Mesothelial cell of epicardium (in vitro differentiated cells): ENCODE results near the gene MEGF11. TPM values are rescaled to one million over a fixed set of nuclear protein-coding genes. Genes with fewer than 3 reads are reported as not detected.
A peak's percentile ranks its signal among the peaks of the same experiment; 100 is the strongest.

Source experiments
- DNase-seq, 2 experiments: peaks; one replicate each; pipeline ENCODE4 v3.0.0; 2021; ENCODE audit warnings: low spot score in 2 of 2; ENCODE audit not compliant: unreplicated experiment in 2 of 2
- H3K27ac Mint-ChIP-seq: 2 replicates; pipeline ENCODE4 v1.8.0; 2021; ENCODE audit warnings: mixed read lengths
- H3K27me3 Mint-ChIP-seq: 2 replicates; pipeline ENCODE4 v1.8.0; 2021; ENCODE audit warnings: low read depth, mixed read lengths
- H3K36me3 Mint-ChIP-seq: 2 replicates; pipeline ENCODE4 v1.8.0; 2021; ENCODE audit warnings: mixed read lengths
- H3K4me1 Mint-ChIP-seq: 2 replicates; pipeline ENCODE4 v1.8.0; 2021; ENCODE audit warnings: mixed read lengths
- H3K4me3 Mint-ChIP-seq: 2 replicates; pipeline ENCODE4 v1.8.0; 2021; ENCODE audit warnings: mild to moderate bottlenecking, moderate library complexity, mixed read lengths
- H3K9me3 Mint-ChIP-seq: 2 replicates; pipeline ENCODE4 v1.8.0; 2021; ENCODE audit warnings: mixed read lengths
- total RNA-seq: library from RNA; stranded (reverse); gene quantifications from 3 replicates; pipeline ENCODE4 v1.2.1, GENCODE V29; 2021
- TF ChIP-seq, protein P1 (sequence below): fragments of 200-600 bp; sonication (generic); IDR thresholded peaks from one replicate; pipeline ENCODE4 v1.5.0; 2021; ENCODE audit warnings: antibody characterized with exemption; ENCODE audit not compliant: unreplicated experiment

MEGF11 gene
- total RNA-seq, 1 donor from 2014 or later: 3.7 TPM

- DNase-seq: no peak
- Mint-ChIP-seq H3K9me3 (no peaks in the 10 kb centered on the region), H3K36me3 (peaks cover 22% of the 10 kb centered on the region), H3K4me3 (no peak overlapping the region), H3K4me1 (peaks cover 32% of the 10 kb centered on the region), H3K27me3 (no peaks in the 10 kb centered on the region), H3K27ac (peak overlapping the region; percentile 4)
- TF ChIP-seq, protein P1, sequence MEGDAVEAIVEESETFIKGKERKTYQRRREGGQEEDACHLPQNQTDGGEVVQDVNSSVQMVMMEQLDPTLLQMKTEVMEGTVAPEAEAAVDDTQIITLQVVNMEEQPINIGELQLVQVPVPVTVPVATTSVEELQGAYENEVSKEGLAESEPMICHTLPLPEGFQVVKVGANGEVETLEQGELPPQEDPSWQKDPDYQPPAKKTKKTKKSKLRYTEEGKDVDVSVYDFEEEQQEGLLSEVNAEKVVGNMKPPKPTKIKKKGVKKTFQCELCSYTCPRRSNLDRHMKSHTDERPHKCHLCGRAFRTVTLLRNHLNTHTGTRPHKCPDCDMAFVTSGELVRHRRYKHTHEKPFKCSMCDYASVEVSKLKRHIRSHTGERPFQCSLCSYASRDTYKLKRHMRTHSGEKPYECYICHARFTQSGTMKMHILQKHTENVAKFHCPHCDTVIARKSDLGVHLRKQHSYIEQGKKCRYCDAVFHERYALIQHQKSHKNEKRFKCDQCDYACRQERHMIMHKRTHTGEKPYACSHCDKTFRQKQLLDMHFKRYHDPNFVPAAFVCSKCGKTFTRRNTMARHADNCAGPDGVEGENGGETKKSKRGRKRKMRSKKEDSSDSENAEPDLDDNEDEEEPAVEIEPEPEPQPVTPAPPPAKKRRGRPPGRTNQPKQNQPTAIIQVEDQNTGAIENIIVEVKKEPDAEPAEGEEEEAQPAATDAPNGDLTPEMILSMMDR: no peak
Measured at GRCh38 chr15:65901836-65902235, 351.7 kb downstream of the MEGF11 start.

- TF ChIP-seq, protein P1: no peak
- DNase-seq: no peak
- Mint-ChIP-seq H3K9me3 (no peaks in the 10 kb centered on the region), H3K4me1 (peaks cover 27% of the 10 kb centered on the region), H3K27me3 (no peaks in the 10 kb centered on the region), H3K4me3 (no peak overlapping the region), H3K27ac (no peak overlapping the region), H3K36me3 (peaks cover 22% of the 10 kb centered on the region)
Measured at GRCh38 chr15:65901336-65901735, 352.2 kb downstream of the MEGF11 start.

DNA sequence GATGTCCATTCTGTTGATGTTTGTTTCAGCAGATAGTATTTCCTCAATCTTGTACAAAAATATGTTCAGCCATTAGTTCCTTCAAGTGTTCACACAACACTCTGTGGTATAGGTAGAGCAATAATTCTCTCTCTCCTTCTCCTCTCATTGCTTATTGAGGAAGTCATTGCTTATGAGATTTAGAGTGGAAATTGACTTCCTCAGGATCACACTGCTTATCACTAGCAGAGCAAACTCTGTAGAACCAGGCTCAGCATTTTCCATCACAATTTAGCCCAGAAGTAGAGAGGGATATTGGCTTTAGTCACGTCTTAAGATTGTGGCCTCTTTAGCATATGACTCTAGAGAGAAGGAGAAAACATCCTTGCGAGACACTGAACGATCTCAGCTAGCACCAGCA is 353.1 kb downstream of the MEGF11 start:
- peaks cover 19% of the 10 kb centered on the region for H3K36me3 Mint-ChIP-seq
- TF ChIP-seq, protein P1: no peak
- no peak overlapping the region for H3K4me3 Mint-ChIP-seq
- H3K9me3 Mint-ChIP-seq: no peaks in the 10 kb centered on the region
- no peak for DNase-seq
- H3K27ac Mint-ChIP-seq: no peak overlapping the region
- H3K4me1 Mint-ChIP-seq: peaks cover 18% of the 10 kb centered on the region
- no peaks in the 10 kb centered on the region for H3K27me3 Mint-ChIP-seq

DNA sequence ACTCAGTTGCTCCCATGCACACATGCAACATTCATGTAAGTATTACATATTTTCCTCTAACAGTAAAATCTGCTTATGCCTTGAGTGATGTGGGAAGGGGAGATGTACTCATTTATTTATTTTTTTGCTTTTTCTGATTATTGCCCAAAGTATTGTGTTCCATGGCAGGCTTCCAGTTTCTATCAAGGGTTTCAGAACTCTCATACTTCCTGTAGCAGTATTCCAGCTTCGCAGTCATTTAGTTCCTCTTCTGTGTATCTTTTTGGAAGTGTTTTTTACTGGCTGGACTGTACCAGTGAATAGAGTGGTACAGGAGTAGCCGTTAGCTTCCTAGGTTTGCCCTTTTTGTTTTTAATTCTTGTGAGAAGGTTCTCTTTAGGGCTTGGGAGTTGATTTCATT is 357.3 kb downstream of the MEGF11 start:
- Mint-ChIP-seq H3K4me1 (no peaks in the 10 kb centered on the region), H3K27ac (no peak overlapping the region), H3K36me3 (peaks cover 25% of the 10 kb centered on the region), H3K9me3 (no peaks in the 10 kb centered on the region), H3K4me3 (no peak overlapping the region), H3K27me3 (no peaks in the 10 kb centered on the region)
- TF ChIP-seq, protein P1: no peak
- DNase-seq: no peak

DNA sequence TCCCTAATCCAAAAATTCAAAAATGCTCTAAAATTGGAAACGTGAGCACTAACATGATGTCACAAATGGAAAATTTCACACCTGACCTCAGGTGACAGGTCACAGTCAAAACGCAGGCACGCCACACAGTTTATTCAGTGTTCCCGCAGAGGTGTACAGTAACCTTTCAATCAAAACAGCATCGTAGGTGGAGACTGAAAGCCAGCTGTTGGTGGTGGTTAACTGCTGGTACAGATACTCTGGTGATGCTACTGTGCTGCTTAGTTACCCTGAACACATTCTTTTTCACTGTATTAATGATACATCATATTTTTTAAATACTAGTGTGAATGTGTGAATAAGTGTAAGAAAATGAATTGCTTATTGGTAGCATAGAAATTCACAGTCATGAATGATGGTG is 360.5 kb downstream of the MEGF11 start:
- no peak overlapping the region for H3K4me3 Mint-ChIP-seq
- no peaks in the 10 kb centered on the region for H3K9me3 Mint-ChIP-seq
- H3K27ac Mint-ChIP-seq: no peak overlapping the region
- H3K4me1 Mint-ChIP-seq: peaks cover 1% of the 10 kb centered on the region
- TF ChIP-seq, protein P1: no peak
- H3K36me3 Mint-ChIP-seq: peaks cover 34% of the 10 kb centered on the region
- H3K27me3 Mint-ChIP-seq: no peaks in the 10 kb centered on the region
- no peak for DNase-seq

- TF ChIP-seq, protein P1: no peak
- H3K9me3 Mint-ChIP-seq: no peaks in the 10 kb centered on the region
Measured at GRCh38 chr15:65888981-65889380, 364.6 kb downstream of the MEGF11 start.

More at GRCh38 chr15:65888981-65889380, 364.6 kb downstream of the MEGF11 start:
- Mint-ChIP-seq H3K4me3 (no peak overlapping the region), H3K27ac (no peak overlapping the region), H3K36me3 (peaks cover 45% of the 10 kb centered on the region), H3K4me1 (peaks cover 24% of the 10 kb centered on the region), H3K27me3 (no peaks in the 10 kb centered on the region)
- DNase-seq: no peak
